ENCODE data around the gene ZNF652.
A peak's percentile ranks its signal among the peaks of the same experiment; 100 is the strongest.

Gene ZNF652

DNA sequence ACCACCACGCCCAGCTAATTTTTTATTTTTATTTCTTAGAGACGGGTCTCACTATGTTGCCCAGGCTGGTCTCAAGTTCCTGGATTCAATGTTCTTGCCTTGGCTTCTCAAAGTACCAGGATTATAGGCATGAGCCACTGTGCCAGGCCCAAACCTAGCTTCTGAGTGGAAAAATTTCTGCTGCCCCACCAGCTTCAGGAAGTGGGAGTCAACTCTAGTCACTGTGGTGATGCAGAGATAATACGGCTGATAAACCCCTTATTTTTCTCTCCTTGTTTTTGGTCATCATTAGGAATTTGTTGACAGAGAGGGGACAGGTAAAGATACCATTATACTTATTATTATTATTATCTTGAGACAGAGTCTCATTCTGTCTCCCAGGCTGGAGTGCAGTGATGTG lies 103.7 kb downstream of the ZNF652 start:
- no peak for DNase-seq

DNA sequence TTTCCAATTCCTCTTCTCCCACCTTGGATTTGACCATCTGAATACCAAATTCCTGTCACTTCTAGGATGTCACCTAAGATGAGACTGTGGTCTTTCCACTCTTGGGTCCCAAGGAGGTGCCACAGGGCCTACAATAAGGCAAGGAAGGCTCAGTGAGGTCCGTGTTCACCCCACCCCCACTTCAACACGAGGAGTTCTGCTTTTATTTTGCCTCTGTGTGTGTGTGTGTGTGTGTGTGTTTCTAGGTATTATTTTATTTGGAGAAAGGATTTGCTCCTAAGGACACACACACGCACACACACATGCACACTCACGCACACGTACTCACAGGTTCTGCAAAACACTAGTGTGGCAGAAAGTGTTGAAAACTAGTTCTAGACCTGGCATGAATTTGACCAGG lies 106.9 kb downstream of the ZNF652 start:
- no peak for DNase-seq

DNA sequence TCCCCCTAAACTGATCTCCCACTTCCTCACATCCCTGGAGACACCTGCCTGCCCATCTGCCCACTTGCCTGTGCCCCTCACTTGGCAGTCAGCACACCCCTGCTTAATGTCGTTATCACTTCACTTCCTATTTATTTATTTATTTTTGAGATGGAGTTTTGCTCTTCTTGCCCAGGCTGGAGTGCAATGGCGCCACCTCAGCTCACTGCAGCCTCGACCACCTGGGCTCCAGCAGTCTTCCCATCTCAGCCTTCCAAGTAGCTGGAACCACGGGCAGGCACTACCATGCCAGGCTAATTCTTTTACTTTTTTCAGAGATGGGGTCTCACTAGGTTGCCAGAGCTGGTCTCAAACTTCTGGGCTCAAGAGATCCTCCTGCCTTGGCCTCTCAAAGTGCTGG lies 108.0 kb downstream of the ZNF652 start:
- DNase-seq, result no peak

DNA sequence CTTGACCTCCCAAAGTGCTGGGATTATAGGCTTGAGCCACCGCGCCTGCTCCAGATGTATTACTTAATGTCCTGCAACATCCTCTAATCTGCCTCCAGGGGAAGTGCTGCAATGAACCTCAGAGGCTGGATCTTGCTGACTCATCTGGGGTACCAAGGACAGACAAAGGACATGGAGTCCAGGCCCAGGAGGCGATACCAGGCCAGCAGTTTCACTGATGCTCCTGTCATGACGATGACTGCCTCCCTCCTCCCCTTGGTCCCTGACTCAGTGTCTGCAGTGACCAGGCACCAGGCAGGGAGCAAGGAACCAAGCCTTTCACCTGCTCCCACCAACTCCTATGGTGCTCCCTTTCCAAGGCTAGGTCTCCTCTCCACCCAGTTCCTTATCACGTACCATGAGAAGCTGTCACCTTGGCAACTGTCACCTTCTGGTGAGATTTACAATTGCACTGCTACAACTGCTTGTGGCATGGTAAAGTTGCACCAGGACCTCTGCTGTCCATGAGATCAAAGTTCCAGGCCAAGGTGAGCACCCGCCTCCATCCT lies 109.8 kb downstream of the ZNF652 start:
- DNase-seq, result peak in 1 of 2 donors; percentile 61

DNA sequence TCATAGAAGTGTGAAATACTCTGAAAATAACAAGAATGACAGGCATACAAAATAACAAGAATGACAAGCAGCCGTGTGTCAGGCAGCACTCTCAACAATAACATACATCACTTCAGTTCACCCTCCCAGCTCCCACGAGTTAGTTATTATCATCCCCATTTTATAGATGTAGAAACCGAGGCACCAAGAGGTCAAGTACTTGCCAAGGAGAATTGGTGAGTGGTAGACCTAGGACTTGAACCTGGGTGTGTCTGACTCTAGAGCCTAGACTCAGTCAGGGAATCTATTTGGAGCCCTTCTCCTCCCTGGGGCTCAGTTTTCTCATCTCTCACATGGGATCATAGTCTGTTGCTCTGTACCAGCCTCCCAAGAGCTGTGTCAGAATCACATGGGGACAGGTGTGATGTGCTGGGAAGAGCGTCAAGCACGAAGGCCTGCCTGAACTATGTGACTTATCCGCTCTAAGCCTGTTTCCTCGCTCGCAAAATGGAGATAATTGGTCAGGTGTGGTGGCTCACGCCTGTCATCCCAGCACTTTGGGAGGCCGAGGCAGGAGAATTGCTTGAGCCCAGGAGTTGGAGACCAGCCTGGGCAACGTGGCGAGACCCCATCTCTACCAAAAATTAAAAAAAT lies 112.0 kb downstream of the ZNF652 start:
- no peak for DNase-seq

DNA sequence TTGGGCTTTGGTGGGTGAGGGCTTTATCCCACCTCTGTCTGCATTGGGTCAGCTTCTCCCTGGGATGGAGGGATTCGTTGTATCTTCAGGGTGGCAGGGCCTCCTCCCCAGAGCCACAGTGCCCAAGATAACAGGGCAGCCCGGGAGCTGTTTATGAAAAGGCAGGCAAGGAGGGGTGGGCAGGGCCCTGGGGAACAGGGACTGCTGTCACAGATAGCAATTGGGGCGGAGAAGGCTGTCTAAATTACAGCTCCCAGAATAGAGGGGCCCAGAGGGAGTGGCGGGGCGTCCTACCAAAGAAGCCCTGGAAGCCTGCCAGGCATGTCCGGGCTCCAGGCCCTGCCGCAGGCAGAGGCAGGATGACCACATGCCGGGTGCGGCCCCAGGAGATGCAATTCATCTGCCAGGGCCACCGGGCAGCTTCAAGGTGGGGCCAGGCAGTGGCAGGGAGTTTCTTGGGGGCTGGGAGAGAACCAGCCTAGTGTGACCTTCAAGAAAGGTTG lies 112.7 kb downstream of the ZNF652 start:
- DNase-seq, result no peak

DNA sequence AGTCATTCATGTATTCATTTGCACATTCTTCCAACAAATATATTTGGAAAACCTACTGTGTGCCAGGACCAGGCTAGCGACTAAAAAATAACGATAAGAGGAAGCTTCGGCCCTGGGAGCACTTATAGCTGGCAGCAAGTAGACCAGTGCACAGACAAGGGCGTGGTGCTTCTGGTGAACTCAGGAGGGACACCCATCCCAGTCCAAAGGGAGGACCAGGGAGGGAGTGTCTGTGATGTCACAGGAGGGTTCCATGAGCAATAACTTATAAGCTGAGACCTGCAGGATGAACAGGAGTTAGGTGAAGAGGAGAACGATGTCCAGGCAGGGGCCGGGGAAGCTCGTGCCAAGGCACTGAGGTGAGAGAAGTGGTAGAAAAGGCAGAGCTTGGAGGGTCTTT lies 114.1 kb downstream of the ZNF652 start:
- no peak for DNase-seq

DNA sequence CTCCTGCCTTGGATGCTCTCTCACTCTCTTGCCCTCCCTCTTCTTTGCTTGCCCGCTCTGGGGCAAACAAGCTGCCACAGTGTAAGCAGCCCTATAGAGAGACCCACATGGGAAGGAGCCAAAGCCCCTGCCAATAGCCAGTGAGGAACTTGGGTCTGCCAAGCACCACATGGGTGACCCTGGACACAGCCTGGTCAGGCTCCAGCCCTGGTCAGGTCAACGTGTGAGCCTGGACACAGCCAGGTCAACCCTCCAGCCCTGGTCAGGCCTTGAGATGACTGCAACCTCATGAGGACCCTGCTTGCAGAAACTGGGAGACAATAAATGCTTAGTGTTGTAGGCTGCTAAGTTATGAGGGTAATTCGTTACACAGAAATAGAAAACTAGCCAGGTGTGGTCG lies 117.2 kb downstream of the ZNF652 start:
- no peak for DNase-seq

Measured in CD4-positive, alpha-beta T cell treated with Interleukin-4 for 1 hour (primary cell).